Activated naive CD4-positive, alpha-beta T cell treated with anti-CD3 and anti-CD28 coated beads for 36 hours (primary cell): Measurements from ENCODE around the gene SLC12A6. TPM values are rescaled to one million over a fixed set of nuclear protein-coding genes. Genes with fewer than 3 reads are reported as not detected.
A peak's percentile ranks its signal among the peaks of the same experiment; 100 is the strongest.

ENCODE experiments used
- CTCF ChIA-PET: fragments of 350-600 bp; sonication (Branson Sonifier 250); formaldehyde crosslinking; loops from one replicate; lab custom pipeline; 2021; ENCODE audit warnings: antibody characterized with exemption; lab: Charles Lee
- DNase-seq: peaks from one replicate; pipeline ENCODE4 v3.0.0-alpha.2; 2020
- H3K27ac Mint-ChIP-seq: one replicate; pipeline ENCODE4 v1.8.0; 2021; ENCODE audit warnings: mild to moderate bottlenecking, mixed read lengths
- H3K27me3 Mint-ChIP-seq: one replicate; pipeline ENCODE4 v1.8.0; 2021; ENCODE audit warnings: low read depth, mixed read lengths
- H3K36me3 Mint-ChIP-seq: one replicate; pipeline ENCODE4 v1.8.0; 2021; ENCODE audit warnings: low read depth, mixed read lengths
- H3K4me1 Mint-ChIP-seq: one replicate; pipeline ENCODE4 v1.8.0; 2021; ENCODE audit warnings: low read depth, mixed read lengths
- H3K4me3 Mint-ChIP-seq: one replicate; pipeline ENCODE4 v1.8.0; 2021; ENCODE audit warnings: mild to moderate bottlenecking, moderate library complexity, mixed read lengths
- H3K9me3 Mint-ChIP-seq: one replicate; pipeline ENCODE4 v1.8.0; 2021; ENCODE audit warnings: mixed read lengths
- intact Hi-C: fragments of 100-400 bp; cut with micrococcal nuclease; formaldehyde crosslinking; loops from one replicate; pipeline ENCODE4 v1.15.1; 2023
- total RNA-seq, 2 experiments: library from RNA; stranded (reverse); gene quantifications; one replicate each; pipeline ENCODE4 v1.2.3, GENCODE V29; 2021

The SLC12A6 gene
- total RNA-seq, 2 experiments from 2014 or later = 24.6 to 28.7 TPM

DNA sequence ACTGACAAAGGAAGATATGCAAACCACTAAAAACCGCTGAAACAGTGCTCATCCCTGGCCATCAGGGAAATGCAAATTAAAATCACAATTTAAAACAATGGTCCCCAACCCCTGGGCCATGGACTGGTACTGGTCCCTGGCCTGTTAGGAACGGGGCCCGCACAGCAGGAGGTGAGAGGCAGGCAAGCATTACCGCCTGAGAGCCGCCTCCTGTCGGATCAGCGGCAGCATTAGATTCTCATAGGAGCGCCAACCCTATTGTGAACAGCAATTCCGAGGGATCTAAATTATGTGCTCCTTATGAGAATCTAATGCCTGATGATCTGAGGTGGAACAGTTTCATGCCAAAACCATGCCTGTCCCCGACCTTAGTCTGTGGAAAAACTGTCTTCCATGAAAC, 14.4 kb downstream of the SLC12A6 start:
- Mint-ChIP-seq H3K27ac (no peak overlapping the region), H3K9me3 (no peaks in the 10 kb centered on the region), H3K36me3 (peaks cover 2% of the 10 kb centered on the region), H3K4me1 (peaks cover 61% of the 10 kb centered on the region), H3K4me3 (no peak overlapping the region), H3K27me3 (no peaks in the 10 kb centered on the region)
- no peak for DNase-seq
- intact Hi-C loops = no loop called here
- CTCF ChIA-PET = no interaction called here

DNA sequence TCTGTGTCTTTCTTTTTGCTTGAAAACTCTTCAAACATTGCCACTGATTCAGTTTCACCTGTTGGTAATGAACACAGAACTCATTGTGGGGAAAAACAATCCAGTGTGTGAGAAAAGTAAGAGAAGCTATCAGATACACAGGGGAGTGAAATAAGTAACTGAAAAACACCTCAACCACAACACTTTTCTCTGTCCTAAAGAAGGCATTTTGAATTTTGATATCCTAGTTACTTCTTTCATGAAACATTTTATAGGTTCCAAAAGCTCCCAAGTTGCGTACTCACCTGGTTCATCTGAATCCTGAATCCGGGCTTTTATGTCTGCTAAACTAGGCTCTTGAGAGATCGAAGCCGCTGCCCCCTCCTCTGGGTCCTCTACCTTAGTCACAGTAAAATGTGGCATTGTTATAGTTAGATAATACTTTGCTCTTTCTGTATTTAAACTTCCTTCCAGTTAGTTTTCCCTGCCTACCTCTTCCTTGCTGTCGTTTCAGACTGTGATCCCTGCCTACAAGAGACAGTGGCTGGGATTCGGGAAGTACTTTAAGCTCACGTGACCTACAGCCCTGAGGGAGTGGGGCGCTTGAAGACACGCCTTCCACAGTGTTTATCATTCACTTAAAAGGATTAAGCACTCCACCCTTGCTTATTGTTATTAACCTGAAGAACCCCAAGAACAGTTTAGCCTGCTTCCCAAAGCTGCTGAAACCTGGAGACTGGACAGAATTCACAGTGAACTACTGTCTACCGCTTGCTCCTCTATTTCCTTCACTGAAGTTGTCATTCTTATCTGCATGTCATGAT, 19.1 kb downstream of the SLC12A6 start:
- no peaks in the 10 kb centered on the region for H3K9me3 Mint-ChIP-seq
- intact Hi-C loops = loop anchor here (1.0 to 5.0 kb wide), 4 partner anchors 10 to 79 kb away; no protein-coding TSS in a partner anchor
- peak overlapping the region; percentile 92 for H3K27ac Mint-ChIP-seq
- H3K4me1 Mint-ChIP-seq = peaks cover 61% of the 10 kb centered on the region
- peaks cover 9% of the 10 kb centered on the region for H3K36me3 Mint-ChIP-seq
- peak overlapping the region; percentile 96 for H3K4me3 Mint-ChIP-seq
- DNase-seq = peak; percentile 46
- CTCF ChIA-PET = interaction anchor here (0.7 to 2.2 kb wide), 5 partner anchors 9 to 77 kb away, joined by 3 to 8 read pairs (median 7); partner anchors contain the start of gene LPCAT4
- H3K27me3 Mint-ChIP-seq = no peaks in the 10 kb centered on the region

DNA sequence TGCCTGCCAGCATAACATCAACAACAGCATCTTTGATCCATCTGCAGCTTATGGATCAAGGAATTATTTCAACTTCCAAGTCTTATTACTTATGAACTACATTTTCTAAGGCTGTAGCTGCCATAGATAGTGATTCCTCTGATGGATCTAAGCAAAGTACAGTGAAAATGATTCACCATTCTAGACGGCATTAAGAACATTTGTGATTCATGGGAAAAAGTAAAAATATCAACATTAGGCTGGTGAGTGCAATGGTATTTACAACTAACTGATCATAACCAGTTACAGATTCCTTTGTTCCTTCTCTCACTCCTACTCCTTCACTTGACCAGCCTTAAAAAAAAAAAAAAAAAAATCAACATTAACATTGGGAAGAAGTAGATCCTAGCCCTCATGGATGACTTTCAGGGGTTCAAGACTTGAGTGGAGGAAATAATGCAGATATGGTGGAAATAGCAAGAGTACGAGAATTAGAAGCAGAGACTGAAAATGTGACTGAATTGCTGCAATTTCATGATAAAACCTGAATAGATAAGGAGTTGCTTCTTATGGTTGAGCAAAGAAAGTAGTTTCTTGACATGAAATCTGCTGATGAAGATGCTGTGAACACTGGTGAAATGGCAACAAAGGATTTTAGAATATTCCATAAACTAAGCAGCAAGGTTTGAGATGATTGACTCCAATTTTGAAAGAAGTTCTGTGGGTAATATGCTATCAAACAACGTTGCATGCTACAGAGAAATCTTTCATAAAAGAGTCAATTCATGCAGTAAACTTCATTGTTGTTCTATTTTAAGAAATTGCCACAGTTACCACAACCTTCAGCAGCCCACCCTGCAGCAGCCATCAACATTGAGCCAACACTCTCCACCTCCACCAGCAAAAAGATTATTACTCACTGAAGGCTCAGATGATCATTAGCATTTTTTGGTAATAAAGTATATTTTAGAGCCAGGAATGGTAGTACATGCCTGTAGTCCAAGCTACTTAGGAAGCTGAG, 22.8 kb downstream of the SLC12A6 start:
- Mint-ChIP-seq H3K27me3 (no peaks in the 10 kb centered on the region), H3K36me3 (peaks cover 11% of the 10 kb centered on the region)

GRCh38 chr15:34311563-34311962, 26.0 kb downstream of the SLC12A6 start:
- Mint-ChIP-seq H3K36me3 (peaks cover 20% of the 10 kb centered on the region), H3K27ac (no peak overlapping the region), H3K4me3 (no peak overlapping the region), H3K9me3 (no peaks in the 10 kb centered on the region), H3K4me1 (peaks cover 55% of the 10 kb centered on the region), H3K27me3 (no peaks in the 10 kb centered on the region)
- CTCF ChIA-PET = no interaction called here
- intact Hi-C loops = no loop called here
- no peak for DNase-seq

More for the DNA sequence above, 22.8 kb downstream of the SLC12A6 start:
- H3K9me3 Mint-ChIP-seq = no peaks in the 10 kb centered on the region
- intact Hi-C loops = loop anchor here (5.0 kb wide), 1 partner anchor 37 kb away; no protein-coding TSS in a partner anchor
- no peak overlapping the region for H3K27ac Mint-ChIP-seq
- CTCF ChIA-PET = interaction anchor here (0.6 to 1.3 kb wide), 2 partner anchors 34 to 298 kb away, joined by 3 read pairs; no protein-coding TSS in a partner anchor
- no peak overlapping the region for H3K4me3 Mint-ChIP-seq
- peaks cover 56% of the 10 kb centered on the region for H3K4me1 Mint-ChIP-seq
- DNase-seq = no peak

DNA sequence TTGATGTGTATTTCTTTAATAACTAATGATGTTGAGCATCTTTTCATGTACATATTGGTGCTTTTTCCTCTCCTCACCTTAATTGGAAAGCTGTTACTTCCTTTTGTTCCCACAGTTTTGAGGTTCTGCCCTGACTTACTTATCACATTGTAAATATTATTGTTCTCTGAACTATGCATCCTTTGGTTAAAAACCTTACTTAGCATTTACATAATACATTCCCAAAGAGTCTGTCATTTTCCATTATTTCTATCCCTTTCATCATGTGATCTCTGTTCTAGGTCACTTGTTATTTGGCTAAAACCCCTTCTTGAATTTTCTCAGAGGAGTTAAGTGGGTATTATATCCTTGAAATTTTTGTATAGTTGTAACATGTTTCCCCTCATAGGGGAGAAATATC, 33.0 kb downstream of the SLC12A6 start:
- intact Hi-C loops = no loop called here
- Mint-ChIP-seq H3K27me3 (no peaks in the 10 kb centered on the region), H3K4me1 (peaks cover 56% of the 10 kb centered on the region), H3K4me3 (no peak overlapping the region), H3K9me3 (no peaks in the 10 kb centered on the region), H3K27ac (no peak overlapping the region), H3K36me3 (peaks cover 21% of the 10 kb centered on the region)
- DNase-seq = no peak
- CTCF ChIA-PET = interaction anchor here (0.6 to 1.4 kb wide), 2 partner anchors 63 to 65 kb away, joined by 3 to 4 read pairs; no protein-coding TSS in a partner anchor

DNA sequence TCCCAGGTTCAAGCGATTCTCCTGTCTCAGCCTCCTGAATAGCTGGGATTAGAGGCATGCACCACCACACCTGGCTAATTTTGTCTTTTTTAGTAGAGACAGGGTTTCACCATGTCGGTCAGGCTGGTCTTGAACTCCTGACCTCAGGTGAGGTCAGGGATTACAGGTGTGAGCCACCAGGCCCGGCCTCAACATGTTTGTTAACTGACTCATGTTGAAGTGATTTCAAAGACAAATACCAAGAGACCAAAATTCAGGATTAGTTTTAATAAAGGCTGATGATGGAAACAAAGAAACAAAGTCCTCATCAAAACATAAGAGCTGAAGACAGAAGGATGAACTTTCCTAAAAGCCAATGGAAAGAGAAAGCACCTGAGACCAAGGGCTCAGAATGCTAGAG, 36.5 kb downstream of the SLC12A6 start:
- DNase-seq = no peak
- Mint-ChIP-seq H3K4me3 (no peak overlapping the region), H3K27ac (no peak overlapping the region), H3K9me3 (no peaks in the 10 kb centered on the region), H3K27me3 (no peaks in the 10 kb centered on the region), H3K4me1 (peaks cover 58% of the 10 kb centered on the region), H3K36me3 (peaks cover 11% of the 10 kb centered on the region)
- CTCF ChIA-PET = interaction anchor here (1.1 kb wide), 1 partner anchor 36 kb away, joined by 3 read pairs; the partner anchor contains the start of gene SLC12A6
- intact Hi-C loops = no loop called here

- intact Hi-C loops = no loop called here
- Mint-ChIP-seq H3K27ac (no peak overlapping the region), H3K9me3 (no peaks in the 10 kb centered on the region), H3K27me3 (no peaks in the 10 kb centered on the region), H3K4me1 (peaks cover 42% of the 10 kb centered on the region), H3K36me3 (peaks cover 9% of the 10 kb centered on the region), H3K4me3 (no peak overlapping the region)
- CTCF ChIA-PET = no interaction called here
- no peak for DNase-seq
Measured at GRCh38 chr15:34297059-34297458, 40.5 kb downstream of the SLC12A6 start.

DNA sequence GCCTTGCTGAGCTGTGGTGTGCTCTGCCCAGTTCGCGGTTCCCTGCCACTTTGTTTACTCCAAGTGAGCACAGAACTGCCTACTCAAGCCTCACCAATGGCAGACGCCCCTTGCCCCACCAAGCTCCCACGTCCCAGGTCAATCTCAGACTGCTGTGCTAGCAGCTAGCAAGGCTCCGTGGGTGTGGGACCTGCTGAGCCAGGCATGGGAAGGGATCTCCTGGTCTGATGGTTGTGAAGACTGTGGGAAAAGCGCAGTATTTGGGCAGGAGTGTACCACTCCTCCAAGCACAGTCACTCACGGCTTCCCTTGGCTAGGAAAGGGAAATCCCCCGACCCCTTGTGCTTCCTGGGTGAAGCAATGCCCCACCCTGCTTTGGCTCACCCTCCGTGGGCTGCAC, 45.0 kb downstream of the SLC12A6 start:
- H3K9me3 Mint-ChIP-seq = peaks cover 6% of the 10 kb centered on the region
- no peak overlapping the region for H3K27ac Mint-ChIP-seq
- no peaks in the 10 kb centered on the region for H3K27me3 Mint-ChIP-seq
- DNase-seq = no peak
- peaks cover 22% of the 10 kb centered on the region for H3K36me3 Mint-ChIP-seq
- intact Hi-C loops = no loop called here
- no peak overlapping the region for H3K4me3 Mint-ChIP-seq
- CTCF ChIA-PET = interaction anchor here (0.6 to 0.9 kb wide), 2 partner anchors 9 to 16 kb away, joined by 3 read pairs; no protein-coding TSS in a partner anchor
- peaks cover 21% of the 10 kb centered on the region for H3K4me1 Mint-ChIP-seq

DNA sequence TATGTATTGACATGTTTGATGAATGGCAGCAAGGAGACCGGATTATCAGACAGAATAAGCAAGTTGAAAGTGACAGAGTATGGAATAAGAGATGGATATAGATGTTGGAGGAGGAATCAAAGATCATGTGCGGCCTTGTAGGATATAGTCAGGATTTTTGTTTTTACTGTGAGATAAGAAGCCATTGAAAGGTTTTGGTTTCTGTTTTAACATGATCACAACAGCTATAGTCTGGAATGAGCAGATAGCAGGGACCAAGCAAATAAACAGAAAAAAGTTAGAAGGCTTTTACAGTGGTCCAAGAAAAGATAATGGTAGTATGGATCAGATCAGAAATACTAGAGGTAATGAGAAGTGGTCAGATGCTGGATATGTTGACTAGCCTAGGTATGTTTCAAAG, 52.6 kb downstream of the SLC12A6 start:
- H3K27ac Mint-ChIP-seq = peak overlapping the region; percentile 57
- H3K9me3 Mint-ChIP-seq = peaks cover 9% of the 10 kb centered on the region
- no peaks in the 10 kb centered on the region for H3K27me3 Mint-ChIP-seq
- peaks cover 17% of the 10 kb centered on the region for H3K36me3 Mint-ChIP-seq
- no peak overlapping the region for H3K4me3 Mint-ChIP-seq
- intact Hi-C loops = no loop called here
- H3K4me1 Mint-ChIP-seq = peaks cover 21% of the 10 kb centered on the region
- CTCF ChIA-PET = interaction anchor here (0.8 to 1.3 kb wide), 3 partner anchors 12 to 58 kb away, joined by 3 to 7 read pairs (median 3); partner anchors contain the start of genes NOP10 and NUTM1
- DNase-seq = no peak

GRCh38 chr15:34282384-34282783, 55.2 kb downstream of the SLC12A6 start:
- Mint-ChIP-seq H3K27ac (no peak overlapping the region), H3K9me3 (peaks cover under 1% of the 10 kb centered on the region), H3K27me3 (no peaks in the 10 kb centered on the region), H3K36me3 (peaks cover 8% of the 10 kb centered on the region), H3K4me3 (no peak overlapping the region), H3K4me1 (peaks cover 37% of the 10 kb centered on the region)
- no peak for DNase-seq
- intact Hi-C loops = no loop called here
- CTCF ChIA-PET = interaction anchor here (0.6 to 1.4 kb wide), 5 partner anchors 23 to 86 kb away, joined by 3 to 4 read pairs (median 3); no protein-coding TSS in a partner anchor

GRCh38 chr15:34280193-34280592, 57.4 kb downstream of the SLC12A6 start:
- peaks cover 4% of the 10 kb centered on the region for H3K36me3 Mint-ChIP-seq
- intact Hi-C loops = no loop called here
- CTCF ChIA-PET = interaction anchor here (0.7 to 1.3 kb wide), 2 partner anchors 34 to 49 kb away, joined by 3 read pairs; no protein-coding TSS in a partner anchor

More at GRCh38 chr15:34280193-34280592, 57.4 kb downstream of the SLC12A6 start:
- no peak overlapping the region for H3K4me3 Mint-ChIP-seq
- peaks cover 37% of the 10 kb centered on the region for H3K4me1 Mint-ChIP-seq
- DNase-seq = no peak
- no peaks in the 10 kb centered on the region for H3K27me3 Mint-ChIP-seq
- H3K9me3 Mint-ChIP-seq = no peaks in the 10 kb centered on the region
- H3K27ac Mint-ChIP-seq = no peak overlapping the region
